Stimulated activated CD8-positive, alpha-beta memory T cell treated with anti-CD3 and anti-CD28 coated beads, Interleukin-2, amount 100 ng/mL, for 1 hour (primary cell): Measurements from ENCODE around the gene CLTCL1.
"Not testable (repeated sequence)": the region's sequence is repeated elsewhere in the genome, so short reads cannot be mapped to it uniquely, and the experiment has no call there.

Experiments
- DNase-seq, 2 donors: peaks; one replicate each; pipeline ENCODE4 v3.0.0-alpha.2; 2020; ENCODE audit warnings: low read depth in 2 of 2

Gene CLTCL1

DNA sequence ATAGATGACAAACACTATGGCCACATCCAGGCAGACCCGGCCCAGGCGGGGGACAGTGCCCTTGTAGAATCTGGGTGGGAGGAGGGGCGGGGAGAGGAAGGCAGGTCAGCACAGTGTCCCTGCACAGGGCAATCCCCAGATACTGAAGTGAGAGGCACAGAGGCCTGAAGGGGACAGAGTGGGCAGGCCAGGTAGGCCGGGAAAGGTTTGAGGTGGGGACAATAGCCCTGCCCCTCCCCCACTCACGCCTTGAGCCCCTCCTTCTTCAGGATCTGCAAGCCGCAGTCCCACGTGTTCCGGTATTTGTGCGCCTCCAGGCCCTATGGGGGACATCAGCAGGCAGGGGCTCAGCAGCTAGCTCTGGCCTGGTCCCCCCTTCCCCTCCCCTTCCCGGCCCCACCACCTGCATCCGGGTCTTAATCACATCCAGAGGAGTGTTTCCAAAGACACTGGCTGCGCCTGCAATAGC is 115.3 kb downstream of the CLTCL1 start:
- DNase-seq = no peak

DNA sequence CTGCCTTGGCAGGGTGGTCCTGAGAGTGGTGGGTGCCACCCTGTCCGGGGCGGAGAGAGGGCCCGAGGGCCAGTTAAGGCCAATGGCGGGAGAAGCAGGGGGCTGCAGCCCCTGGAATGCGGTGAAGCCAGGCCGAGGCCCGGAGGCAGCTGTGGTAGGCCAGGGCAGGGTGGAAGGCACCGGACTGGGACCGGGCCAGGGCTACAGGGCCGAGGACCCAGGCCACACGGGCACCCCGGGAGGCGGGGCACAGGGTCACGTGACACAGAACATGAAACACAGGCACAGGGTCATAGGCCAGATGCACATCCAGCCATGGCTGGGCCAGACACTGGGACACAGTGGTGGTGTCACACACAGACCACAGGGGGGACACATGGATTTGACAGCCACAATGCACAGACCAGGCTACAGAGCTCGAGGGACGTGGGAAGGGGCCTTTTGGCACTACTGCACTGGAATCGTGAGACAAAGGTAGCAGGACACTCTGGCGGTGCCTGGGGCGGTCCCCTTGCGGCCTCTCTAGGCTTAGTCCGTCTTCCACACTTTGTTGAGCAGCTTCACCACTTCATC is 115.8 kb downstream of the CLTCL1 start:
- DNase-seq = no peak

DNA sequence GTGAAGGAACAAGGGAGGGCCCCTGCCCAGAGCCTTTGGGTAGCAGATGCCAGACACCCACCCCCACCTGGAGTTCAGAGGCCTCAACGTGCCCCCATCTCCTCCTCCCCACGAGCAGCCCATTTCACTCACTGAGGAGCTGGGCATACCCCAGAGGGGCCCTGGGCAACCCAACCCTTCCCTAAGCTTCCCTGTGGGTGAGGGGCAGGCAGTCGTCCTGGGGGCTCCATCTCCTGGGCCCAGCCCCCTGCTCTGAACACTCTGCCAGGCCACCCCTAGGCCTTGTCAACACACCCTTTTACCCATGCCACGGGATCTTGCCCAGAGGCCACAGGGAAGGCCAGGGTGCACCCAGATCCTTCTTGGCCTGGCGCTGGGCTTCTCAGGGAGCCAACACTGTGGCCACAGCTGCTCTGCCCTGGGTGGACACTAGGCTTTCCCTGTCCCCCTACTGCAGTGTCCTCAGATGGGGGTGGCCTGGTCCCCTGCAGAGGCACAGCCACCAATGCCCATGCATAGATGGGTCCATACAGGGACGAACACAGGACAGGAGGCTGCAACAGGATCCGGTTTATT is 116.4 kb downstream of the CLTCL1 start:
- DNase-seq = no peak

DNA sequence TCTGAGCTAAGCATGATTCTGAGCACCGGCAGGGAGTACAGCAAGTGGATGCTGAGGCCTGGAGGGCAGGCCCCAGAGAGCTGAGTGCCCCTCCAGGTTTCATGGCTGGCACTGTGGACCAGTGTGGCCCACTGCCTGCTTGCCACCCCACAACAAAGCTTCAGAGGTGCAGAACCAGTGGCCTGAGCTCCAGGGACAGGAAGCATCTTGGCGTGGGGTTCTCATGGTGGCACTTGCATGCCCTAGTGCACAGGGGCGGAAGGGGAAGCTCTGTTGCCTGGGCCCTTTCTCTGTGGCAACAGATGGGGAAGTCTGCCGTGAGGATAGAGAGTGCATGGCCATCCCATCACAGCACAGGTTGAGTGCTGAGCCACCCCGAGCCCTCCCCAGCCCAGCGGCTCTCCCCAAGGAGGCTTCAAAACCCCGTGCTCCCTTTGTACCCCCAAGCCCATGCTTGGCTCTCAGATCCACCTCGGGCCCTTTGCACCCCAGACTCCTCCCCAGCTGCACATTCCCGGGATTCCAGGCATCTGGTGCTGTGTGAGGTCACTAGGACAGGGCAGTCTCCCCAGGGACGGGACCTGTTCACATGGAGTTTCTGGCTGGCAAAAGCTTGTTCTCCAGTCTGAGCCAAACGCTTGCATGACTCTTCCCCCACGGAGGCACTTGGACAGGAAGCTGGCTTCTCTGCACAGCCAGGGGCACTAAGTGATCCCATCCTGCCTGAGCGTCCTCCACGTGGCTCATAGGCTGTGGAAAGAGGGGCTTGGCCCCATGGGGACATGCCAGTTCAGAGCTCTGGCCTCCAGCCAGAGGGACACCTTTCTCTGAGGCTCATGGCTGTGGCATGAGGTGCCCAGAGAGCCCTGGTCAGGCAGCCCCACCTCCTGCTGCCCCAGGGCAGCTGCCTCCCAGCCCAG is 117.2 kb downstream of the CLTCL1 start:
- no peak for DNase-seq

DNA sequence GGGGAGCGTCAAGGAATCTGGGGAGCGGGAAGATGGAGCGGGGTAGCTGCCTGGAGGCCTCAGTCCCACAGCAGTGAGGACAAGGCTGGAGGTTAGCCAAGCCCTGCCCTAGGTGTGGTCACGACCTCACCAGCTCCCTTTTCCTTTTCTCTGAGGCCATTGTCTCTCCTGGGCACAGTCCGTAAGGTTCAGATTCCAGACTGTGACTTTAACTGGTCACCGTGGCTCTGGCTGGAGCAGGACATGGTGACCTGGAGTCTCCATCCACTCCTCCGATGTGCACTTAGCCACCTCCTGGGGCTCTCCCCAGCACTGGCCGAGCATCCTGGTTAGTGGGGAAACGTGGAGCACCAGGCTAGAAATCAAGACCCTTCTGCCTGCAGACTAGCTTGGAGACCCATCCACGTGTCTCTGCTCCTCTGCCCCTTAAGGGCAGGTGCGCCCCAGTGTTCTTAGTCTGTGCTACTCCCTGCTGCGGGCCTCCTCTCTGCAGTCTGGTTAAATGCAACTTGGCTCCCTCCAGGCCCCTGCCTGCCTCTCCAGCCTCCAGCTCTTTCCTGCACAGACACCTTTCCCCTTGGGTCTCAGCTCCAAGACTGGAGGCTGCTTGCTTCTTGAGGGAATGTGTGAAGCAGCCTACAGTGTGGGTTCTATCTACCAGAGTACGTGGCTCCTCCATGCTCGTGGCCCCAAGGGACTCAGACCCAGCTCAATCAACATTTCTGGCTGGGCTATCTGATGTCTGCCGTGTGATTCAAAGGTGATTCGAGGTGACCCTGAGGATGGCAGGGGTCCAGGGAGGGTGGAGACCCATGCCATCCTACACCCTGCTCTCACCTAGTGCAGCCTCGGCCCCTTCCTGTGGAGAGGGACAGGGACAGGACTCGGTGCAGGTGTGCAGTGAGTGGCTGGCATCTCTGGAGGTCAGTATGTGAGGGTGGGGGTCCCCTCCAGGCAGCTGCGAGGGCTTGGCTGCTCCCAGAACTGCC is 118.2 kb downstream of the CLTCL1 start:
- DNase-seq = no peak

DNA sequence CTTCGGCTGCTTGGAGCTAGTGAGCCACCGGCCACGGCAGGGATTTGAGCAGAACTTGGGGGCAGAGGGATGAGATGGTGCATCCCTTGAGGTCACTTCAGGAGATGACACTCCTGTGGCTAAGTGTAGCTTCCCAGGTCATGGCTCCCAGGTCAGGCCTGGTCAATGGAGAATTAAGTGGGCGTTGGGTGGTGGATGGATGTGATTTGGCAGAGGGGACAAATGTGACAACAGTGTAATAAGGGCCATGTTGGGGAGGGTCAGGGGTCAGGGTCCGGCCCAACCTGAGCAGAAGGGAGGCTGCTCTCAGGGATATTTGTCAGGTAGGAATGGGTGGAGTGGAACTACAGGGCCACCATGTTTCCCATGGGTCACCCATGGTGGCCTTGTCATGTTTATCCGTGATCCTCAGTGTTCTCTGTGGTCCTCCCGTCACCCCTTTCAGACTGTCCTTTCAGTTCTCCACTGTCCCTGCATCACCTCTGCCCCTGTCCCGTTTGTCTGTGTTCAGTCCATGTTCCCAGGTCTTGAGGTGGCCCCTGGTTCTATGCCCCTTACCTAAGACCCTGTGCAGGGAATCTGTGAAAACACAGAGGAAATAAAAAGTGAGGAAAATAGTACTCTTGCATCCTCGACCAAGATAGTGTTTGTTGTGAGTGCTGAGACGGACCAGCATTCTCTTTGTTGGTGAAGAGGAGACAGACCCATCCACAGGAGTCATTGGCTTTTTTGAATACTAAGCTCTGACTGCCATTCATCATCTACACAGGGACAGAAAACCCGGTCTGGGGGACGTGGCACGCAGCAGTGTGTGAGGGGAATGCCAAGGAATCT is 119.1 kb downstream of the CLTCL1 start:
- no peak for DNase-seq

DNA sequence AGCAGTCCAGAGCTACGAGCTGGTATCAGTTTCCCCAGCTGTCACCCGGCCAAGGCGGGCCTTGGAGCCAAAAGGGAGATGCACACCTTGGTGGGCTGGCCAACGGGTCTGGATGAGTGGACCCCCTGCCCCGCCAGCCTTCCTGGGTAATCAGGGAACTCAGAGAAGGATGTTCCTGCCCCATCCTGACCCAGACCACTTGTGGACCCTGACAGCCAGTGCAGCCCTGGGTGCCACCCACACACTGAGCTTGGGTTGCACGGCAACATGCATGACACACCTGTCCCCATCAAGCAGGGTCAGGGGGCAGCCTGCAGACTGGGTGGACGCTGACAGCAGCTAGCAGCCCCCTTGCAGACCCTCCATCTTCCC is 121.6 kb downstream of the CLTCL1 start:
- DNase-seq = no peak

DNA sequence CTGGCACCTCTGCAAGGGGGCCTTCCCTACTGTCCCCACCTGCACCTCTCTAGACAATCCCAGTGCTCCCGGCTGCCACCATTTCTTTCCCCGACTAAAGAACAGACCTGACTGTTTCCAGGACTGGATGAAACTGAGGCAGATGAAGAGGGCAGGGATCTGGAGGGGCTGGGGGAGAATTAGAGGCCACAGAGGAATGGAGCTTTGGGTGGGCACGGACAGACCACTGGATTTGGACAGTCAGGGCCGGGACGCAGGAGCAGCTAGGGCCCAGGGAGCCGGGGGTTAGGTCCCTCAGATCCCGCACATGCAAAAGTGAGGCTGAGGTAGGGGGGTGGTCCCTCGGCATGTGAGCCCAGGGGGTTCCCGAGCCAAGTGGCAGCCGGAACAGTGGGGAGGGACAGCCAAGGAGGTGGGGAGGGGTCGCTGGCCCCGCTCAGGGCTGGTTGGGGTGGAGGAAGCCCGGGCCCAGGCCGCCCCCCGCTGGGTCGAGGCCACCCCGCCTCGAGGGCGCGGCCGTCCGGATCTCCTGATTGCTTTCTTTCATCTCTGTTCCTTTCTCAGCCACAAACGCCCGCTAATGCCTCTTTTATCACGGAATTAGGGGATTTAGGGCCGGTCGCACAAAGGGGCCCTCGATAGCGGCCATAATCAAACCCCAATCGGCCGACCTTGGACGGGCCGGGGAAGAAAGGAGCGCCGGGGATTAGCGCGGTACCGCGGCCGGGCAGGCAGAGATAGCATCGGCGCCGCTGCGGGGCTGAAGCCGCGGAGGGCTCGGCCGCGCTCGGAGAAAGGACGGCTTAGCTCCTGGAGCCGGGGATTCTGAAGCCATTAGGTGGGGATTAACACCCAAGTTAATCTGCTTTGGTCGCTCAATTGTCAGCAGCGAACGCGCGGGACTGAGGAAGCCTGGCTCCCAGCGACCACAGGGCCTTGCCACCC is 122.2 kb downstream of the CLTCL1 start:
- DNase-seq = no peak

DNA sequence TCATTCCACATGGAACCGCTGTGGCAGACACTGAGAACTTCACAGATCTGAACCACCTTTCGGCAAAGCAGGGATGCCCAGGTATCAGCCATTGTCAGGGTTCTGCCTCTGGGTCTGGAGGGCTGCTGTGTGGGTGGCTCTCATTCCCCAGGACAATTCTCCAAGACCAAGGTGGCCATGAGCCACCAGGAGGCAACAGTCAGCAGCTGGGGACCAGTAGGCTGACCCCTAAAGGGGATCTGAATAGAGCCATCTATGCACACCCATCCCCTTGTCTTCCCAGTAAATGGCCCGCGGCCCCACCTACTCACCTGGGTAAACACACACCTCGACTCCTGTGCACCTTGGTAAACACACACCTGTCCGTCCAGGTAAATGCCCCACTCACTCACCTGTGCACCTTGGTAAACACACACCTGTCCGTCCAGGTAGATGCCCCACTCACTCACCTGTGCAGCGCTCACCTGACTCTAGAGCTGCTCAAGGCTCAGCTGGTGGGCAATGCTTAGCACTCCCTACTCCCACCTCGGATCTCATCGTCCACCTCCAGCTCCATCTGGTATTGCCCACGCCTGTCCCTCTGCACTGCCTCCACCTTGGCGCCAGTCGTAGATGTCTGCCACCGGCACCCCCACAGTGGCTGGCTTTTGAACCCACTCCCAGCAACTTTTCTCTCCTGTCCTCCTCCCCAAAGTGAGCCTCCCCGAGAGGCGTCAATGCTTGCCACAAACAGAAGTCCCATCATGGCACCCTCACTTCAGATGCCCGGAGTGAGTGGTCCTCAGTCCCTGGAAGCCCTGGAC is 123.2 kb downstream of the CLTCL1 start:
- no peak for DNase-seq

DNA sequence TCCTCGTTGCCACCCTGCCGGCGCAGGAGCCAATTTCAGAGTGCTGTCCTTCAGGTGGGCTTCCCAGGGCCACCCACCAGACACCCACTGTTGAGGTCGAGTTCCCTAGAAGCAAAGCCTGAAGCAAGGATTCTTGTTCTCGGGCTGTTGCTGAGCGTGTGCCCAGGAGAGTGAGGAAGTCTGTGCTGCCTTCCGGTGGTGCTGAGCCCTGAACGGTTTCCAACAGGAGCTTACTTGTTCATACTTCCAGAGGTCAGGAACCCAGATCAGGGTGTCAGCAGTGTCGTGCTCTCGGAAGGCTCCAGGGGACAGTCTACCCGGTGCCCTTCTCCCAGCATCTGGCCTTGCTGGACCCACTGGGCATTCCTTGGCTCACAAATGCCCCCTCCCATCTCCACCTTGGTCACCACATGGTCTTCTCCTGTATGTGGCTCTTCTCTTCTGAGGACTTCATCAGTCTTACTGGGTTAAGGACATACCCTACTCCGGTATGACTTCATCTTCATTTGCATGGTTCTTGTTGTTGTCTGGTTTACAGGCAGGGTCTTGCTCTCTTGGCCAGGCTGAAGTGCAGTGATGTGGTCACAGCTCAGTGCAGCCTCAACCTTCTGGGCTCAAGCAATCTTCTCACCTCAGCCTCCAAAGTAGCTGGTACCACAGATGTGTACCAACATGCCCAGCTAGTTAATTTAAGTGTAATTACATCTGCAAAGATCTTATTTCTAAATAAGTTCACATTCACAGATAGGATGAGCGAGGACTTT is 124.2 kb downstream of the CLTCL1 start:
- DNase-seq = no peak

DNA sequence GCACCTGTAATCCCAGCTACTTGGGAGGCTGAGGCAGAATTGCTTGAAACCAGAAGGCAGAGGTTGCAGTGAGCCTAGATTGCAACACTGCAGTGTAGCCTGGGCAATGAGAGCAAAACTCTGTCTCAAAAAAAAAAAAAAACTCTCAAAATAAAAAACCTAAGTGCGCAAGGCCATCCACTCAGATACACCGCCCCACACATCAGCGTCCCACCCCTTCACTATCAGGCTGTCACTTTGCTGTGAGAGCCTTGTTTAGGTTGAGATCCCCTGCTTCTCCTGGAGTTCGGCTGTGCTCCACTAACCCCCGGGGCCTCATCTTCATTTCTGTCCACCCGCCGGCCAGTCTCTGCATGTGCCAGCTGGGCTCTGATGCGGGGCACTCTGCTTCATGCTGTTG is 125.1 kb downstream of the CLTCL1 start:
- no peak for DNase-seq

DNA sequence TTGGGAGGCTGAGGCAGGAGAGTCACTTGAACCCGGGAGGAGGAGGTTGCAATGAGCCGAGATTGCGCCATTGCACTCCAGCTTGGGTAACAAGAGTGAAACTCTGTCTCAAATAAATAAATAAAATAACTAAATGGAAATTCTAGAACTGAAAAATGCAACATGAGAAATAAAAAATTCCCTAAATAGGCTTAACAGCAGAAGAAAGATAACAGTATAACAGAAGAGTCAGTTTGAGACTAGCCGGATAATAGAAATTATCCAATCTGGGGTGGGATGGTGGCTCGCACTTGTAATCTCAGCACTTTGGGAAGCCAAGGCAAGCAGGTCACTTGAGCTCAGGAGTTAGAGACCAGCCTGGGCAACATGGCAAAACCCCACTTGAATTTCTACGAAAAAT is 127.1 kb downstream of the CLTCL1 start:
- no peak for DNase-seq

DNA sequence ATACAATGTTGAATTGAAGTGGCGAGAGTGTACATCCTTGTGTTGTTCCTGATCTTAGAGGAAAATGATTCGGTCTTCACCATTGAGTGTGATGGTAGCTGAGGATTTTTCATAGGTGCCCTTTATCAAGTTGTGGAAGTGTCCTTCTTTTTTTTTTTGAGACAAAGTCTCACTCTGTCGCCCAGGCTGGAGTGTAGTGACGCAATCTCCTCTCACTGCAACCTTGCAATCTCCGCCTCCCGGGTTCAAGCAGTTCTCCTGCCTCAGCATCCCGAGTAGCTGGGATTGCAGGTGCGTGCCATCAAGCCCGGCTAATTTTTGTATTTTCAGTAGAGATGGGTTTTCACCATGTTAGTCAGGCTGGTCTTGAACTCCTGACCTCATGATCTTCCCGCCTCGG is 132.9 kb downstream of the CLTCL1 start:
- not testable (repeated sequence) for DNase-seq

DNA sequence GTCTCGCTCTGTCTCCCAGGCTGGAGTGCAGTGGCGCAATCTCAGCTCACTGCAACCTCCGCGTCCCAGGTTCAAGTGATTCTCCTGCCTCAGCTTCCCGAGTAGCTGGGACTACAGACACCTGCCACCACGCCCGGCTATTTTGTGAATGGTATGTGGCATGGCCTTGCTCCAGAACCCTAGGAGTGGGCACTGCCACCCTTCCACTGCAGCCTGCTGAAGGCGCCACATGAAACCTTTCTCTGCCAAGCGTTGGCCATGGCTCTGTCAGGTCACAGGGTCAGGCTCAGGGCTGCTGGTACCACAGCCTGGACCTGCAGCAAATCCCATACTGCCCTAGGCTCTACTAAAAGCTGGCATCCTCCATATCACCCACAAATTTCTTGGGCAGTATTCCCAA is 135.4 kb downstream of the CLTCL1 start:
- DNase-seq = not testable (repeated sequence)

DNA sequence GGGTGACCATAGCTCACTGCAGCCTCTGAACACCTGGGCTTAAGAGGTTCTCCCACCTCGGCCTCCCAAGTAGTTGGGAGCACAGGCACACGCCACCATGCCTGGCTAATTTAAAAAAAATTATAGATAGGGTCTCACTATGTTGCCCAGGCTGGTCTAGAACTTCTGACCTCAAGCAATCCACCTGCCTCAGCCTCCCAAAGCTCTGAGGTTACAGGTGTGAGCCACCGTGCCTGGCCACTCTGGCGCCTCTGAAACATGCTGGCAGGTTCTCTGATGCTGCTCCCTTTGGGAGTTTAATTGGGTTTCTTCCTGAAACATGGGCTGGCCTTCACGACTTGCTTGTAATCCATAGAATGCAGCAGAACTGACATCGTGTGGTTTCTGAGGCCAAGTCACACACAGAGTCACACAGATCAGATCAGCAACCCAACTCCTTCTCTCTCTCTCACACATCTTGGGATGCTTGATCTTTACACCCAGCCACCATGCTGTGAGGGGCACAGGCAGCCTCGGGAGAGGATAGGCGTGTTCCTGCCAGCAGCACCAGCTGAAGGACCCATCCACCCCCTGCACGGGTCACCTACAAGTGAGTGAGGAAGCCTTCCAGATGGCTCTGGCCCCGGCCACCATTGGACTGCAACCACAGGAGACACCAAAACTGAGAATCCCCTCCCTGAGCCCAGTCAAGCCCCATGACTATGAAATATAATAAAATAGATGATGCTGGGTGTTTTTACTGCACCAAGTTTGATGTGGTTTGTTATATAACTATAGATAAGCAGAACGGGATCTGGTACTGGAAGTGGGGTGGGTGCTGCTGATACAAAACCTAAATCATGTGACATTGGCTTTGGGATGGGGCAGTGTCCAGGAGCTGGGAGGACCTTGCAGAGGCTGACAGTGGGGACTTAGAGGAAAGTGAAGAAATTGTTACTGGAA is 138.3 kb downstream of the CLTCL1 start:
- no peak for DNase-seq

DNA sequence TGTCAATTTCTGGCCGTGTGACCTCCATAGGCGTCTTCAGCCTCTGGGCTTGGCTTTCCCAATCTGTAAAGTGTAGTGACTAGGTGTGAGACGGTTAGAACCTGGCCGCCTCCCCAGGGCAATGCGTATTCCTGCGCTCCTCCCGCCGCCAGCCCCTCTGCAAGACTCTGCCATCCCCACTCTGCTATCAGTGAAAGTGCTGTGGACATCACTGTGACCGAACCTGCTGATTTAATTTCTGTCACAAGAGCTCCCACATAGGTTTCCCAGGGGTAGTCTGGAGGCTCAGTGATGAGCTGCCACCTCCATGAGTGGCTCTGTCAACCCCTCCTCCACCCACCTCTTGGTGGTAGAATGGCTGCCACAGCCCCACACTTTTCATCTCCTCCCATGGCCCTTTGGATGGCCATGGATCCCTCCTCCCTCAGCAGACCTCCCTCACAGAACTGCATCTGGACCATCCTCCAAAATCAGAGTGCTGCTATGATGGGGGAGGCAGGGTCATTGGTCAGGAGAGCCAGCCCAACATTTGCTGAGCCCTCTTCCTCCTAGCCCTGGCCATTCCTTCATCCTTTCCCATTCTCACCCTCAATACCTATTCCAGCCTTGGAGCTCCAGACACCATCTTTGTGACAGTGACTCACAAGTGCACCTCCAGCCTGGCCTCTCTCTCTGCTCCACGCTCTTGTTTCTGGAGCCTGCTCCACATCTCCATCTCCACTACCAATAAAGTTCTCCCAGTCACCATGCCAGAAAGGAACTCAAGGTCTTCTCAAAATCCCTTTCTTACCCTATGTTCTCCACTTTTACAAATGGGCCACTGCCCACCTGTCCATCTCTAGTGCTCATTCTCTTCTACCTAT is 140.0 kb downstream of the CLTCL1 start:
- no peak for DNase-seq
